Measurements from ENCODE around the gene TRAF2. TPM values are rescaled to one million over a fixed set of nuclear protein-coding genes. Genes with fewer than 3 reads are reported as not detected.
A peak's percentile ranks its signal among the peaks of the same experiment; 100 is the strongest.

The TRAF2 gene
- total and polyA plus RNA-seq, 9 of the 15 experiments (the other 6 are each of a cell fraction or from before 2014, with no cell fraction given) = 0.24 to 45.2 (median 18.0) TPM

DNA sequence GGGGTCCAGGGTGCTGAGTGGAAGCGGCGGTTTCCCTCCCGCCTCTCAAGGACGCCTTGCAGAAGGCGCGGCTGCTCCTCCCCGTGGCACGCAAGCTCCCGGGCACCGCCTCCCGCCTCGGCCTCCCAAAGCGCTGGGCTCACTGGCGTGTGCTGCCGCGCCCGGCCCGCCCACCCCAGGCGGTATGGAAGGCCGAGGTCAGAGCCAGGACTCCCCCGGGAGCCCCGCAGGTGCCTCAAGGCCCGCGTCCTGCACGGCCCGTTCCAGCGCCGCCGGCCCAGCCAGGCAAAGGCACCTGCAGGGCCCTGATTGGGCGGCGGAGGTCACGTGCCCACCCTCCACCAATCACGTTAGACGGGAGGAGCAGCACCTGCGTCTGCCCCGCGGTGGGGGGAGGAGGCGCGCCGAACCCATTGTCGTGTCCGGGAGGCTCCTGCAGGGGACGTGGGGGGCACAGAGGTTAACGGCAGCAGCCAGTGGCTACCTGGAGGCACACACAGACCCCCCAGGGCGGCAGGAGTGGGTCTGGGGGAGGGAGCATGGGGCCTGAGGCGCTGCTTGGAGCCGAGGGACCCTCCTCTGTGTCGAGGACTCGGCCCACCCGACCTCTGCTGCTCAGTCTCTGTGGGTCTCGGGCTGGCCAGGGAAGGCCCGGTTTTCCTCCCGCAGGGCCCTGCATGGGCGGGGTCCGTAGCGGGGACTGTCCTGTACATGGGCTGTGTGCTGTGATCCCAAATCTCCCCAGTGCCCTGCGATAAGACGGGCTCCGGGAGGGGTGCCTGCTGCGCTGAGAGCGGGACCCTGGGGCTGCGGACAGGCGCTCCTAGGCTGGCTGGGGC, 63.7 kb downstream of the TRAF2 start:
- peak; percentile 94 for ATAC-seq
- no peak for TF ChIP-seq JUNB (CRISPR knock-in tag; conservative IDR thresholded peaks at IDR 0.05)
- TF ChIP-seq ADNP (tag; IDR thresholded peaks at IDR 0.05) = no peak
- TF ChIP-seq HDAC2 (IDR thresholded peaks at IDR 0.05) = no peak
- TF ChIP-seq, protein P1, sequence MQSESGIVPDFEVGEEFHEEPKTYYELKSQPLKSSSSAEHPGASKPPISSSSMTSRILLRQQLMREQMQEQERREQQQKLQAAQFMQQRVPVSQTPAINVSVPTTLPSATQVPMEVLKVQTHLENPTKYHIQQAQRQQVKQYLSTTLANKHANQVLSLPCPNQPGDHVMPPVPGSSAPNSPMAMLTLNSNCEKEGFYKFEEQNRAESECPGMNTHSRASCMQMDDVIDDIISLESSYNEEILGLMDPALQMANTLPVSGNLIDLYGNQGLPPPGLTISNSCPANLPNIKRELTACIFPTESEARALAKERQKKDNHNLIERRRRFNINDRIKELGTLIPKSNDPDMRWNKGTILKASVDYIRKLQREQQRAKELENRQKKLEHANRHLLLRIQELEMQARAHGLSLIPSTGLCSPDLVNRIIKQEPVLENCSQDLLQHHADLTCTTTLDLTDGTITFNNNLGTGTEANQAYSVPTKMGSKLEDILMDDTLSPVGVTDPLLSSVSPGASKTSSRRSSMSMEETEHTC (IDR thresholded peaks at IDR 0.05) = peak; percentile 57; the same call in 1 of the 2 replicates
- TF ChIP-seq, protein P2, sequence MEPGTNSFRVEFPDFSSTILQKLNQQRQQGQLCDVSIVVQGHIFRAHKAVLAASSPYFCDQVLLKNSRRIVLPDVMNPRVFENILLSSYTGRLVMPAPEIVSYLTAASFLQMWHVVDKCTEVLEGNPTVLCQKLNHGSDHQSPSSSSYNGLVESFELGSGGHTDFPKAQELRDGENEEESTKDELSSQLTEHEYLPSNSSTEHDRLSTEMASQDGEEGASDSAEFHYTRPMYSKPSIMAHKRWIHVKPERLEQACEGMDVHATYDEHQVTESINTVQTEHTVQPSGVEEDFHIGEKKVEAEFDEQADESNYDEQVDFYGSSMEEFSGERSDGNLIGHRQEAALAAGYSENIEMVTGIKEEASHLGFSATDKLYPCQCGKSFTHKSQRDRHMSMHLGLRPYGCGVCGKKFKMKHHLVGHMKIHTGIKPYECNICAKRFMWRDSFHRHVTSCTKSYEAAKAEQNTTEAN (CRISPR knock-in tag; IDR thresholded peaks at IDR 0.05) = no peak
- TF ChIP-seq SETDB1 (IDR thresholded peaks at IDR 0.05; ENCODE audit: low read length) = no peak
- 0 out of 4 replicates have a peak, but pooled peaks of 1 of the 2 experiments have one; percentile 28 for TF ChIP-seq TEAD1 (CRISPR knock-in tag; IDR thresholded peaks at IDR 0.05)
- TF ChIP-seq NONO (IDR thresholded peaks at IDR 0.05; ENCODE audit: low read depth in 2 of 2, low read length in 1 of 2) = 0 out of 4 replicates have a peak, but pooled peaks of 1 of the 2 experiments have one; percentile 19
- peak; percentile 77 to 80 for TF ChIP-seq NRF1 (conservative IDR thresholded peaks at IDR 0.05 in 1 of 2, IDR thresholded peaks at IDR 0.05 in 1 of 2)
- TF ChIP-seq ZBTB1 (CRISPR knock-in tag; IDR thresholded peaks at IDR 0.05; ENCODE audit: borderline replicate concordance, low read depth) = no peak
- TF ChIP-seq RFX1 (IDR thresholded peaks at IDR 0.05) = no peak
- 0 out of 2 replicates have a peak, but pooled peaks have one; percentile 20 for TF ChIP-seq ESRRA (IDR thresholded peaks at IDR 0.05; ENCODE audit: borderline replicate concordance, low read depth)
- peak; percentile 56; the same call in 1 of the 2 replicates for TF ChIP-seq TARDBP (IDR thresholded peaks at IDR 0.05)
- no peak for TF ChIP-seq NR1H2 (CRISPR knock-in tag; IDR thresholded peaks at IDR 0.05)
- TF ChIP-seq SAFB (IDR thresholded peaks at IDR 0.05; ENCODE audit: borderline replicate concordance, low read depth, low read length) = no peak
- TF ChIP-seq, protein P3, sequence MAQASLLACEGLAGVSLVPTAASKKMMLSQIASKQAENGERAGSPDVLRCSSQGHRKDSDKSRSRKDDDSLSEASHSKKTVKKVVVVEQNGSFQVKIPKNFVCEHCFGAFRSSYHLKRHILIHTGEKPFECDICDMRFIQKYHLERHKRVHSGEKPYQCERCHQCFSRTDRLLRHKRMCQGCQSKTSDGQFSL (CRISPR knock-in tag; IDR thresholded peaks at IDR 0.05) = peak; percentile 94
- TF ChIP-seq, protein P3 (tag; IDR thresholded peaks at IDR 0.05) = peak in 1 of 2 experiments; percentile 70; a peak in 2 of 4 replicates
- TF ChIP-seq MAFF (IDR thresholded peaks at IDR 0.05; ENCODE audit: low read length) = no peak

More for the DNA sequence above, 63.7 kb downstream of the TRAF2 start:
- no TSS peak for BruUV-seq (replicated peaks)
- Histone ChIP-seq H4K20me1 (replicated peaks; ENCODE audit: control insufficient read depth, insufficient read depth, low read length) (0 out of 2 replicates have a peak, but pooled peaks cover 4% of the 10 kb centered on the region), H3K4me1 (replicated peaks in 1 of 2; ENCODE audit: control insufficient read depth in 2 of 2, insufficient read depth in 2 of 2, low read length in 2 of 2) (peaks cover 13 to 82% of the 10 kb centered on the region in 2 experiments), H3K27ac (ENCODE audit: extremely low read depth, low read depth, low read length) (peak overlapping the region; percentile 46; the same call in 2 of the 3 replicates), H3K27me3 (ENCODE audit: control insufficient read depth in 2 of 2, insufficient read depth in 2 of 2, low read length in 2 of 2) (peaks cover 0 to 2% of the 10 kb centered on the region in 2 experiments; a peak in 1 of 5 replicates), H3K9me3 (replicated peaks; ENCODE audit: control insufficient read depth, insufficient read depth, low read depth, low read length) (no peaks in the 10 kb centered on the region), H3K79me2 (ENCODE audit: control insufficient read depth, insufficient read depth, low read length) (no peaks in the 10 kb centered on the region), H3K4me3 (peak overlapping the region; percentile 51), H3K36me3 (ENCODE audit: control insufficient read depth, insufficient read depth, low read length) (no peaks in the 10 kb centered on the region), H3K9ac (ENCODE audit: insufficient read depth in 1 of 2, low read depth in 2 of 2, low read length in 2 of 2) (peak overlapping the region; percentile 68 to 92), H2AFZ (ENCODE audit: low read depth, low read length) (peak overlapping the region; percentile 78), H3K4me2 (ENCODE audit: insufficient read depth, low read length) (peak overlapping the region; percentile 74), H3K9me1 (ENCODE audit: control insufficient read depth, insufficient read depth, low read length) (peaks cover 2% of the 10 kb centered on the region)
- intact Hi-C loops (cut with micrococcal nuclease) (loop anchor here (5.0 kb wide), 2 partner anchors 42 to 163 kb away; partner anchors contain the start of gene PAXX), in situ Hi-C loops (cut with MboI) (loop anchor here (5.0 kb wide), 1 partner anchor 87 kb away; no protein-coding TSS in a partner anchor)
- DNase-seq (ENCODE audit: extremely low read depth in 1 of 4, low spot score in 3 of 4) (peak; percentile 97 to 100 (median 100)), FAIRE-seq (peak; percentile 89)
- CTCF ChIA-PET (ENCODE audit: low intra/inter-chr PET ratio) = interaction anchor here (3.4 kb wide), 1 partner anchor 84 kb away, joined by 47 read pairs; no protein-coding TSS in a partner anchor
- WGBS (ENCODE audit: insufficient coverage, low coverage, missing lambda C conversion rate) = 7% methylated on average over 18 of the region's 63 CpGs
- POLR2A ChIA-PET = interaction anchor here (0.6 to 1.0 kb wide), 2 partner anchors 14 to 25 kb away, joined by 3 read pairs; no protein-coding TSS in a partner anchor
